Activated T-cell treated with anti-CD3 and anti-CD28 coated beads, Interleukin-2, amount 50 U/mL, for 4 hours (primary cell): Measurements from ENCODE around the gene RPS21. TPM values are rescaled to one million over a fixed set of nuclear protein-coding genes. Genes with fewer than 3 reads are reported as not detected.

Experiments
- ATAC-seq, 2 donors: fragments of 200-7000 bp; cut with Tn5 transposase; one replicate each; pipeline ENCODE4 v1.10.0; 2021
- DNase-seq: peaks from one replicate; pipeline ENCODE4 v3.0.0-alpha.2; 2020
- H3K27me3 Mint-ChIP-seq: one replicate; pipeline ENCODE4 v1.8.0; 2021; ENCODE audit warnings: low read depth, mixed read lengths
- H3K36me3 Mint-ChIP-seq: one replicate; pipeline ENCODE4 v1.8.0; 2022; ENCODE audit warnings: mixed read lengths; ENCODE audit not compliant: insufficient read depth
- H3K4me1 Mint-ChIP-seq: one replicate; pipeline ENCODE4 v1.8.0; 2021; ENCODE audit warnings: low read depth, mixed read lengths
- H3K4me3 Mint-ChIP-seq: one replicate; pipeline ENCODE4 v1.8.0; 2021; ENCODE audit warnings: mild to moderate bottlenecking, moderate library complexity, mixed read lengths
- H3K9me3 Mint-ChIP-seq: one replicate; pipeline ENCODE4 v1.8.0; 2021; ENCODE audit warnings: mixed read lengths
- total RNA-seq, 3 donors: library from RNA; stranded (reverse); gene quantifications; one replicate each; pipeline ENCODE4 v1.2.1, GENCODE V29; 2021

RPS21 gene
- total RNA-seq, 3 donors from 2014 or later: 2,653 to 2,730 (median 2,725) TPM

DNA sequence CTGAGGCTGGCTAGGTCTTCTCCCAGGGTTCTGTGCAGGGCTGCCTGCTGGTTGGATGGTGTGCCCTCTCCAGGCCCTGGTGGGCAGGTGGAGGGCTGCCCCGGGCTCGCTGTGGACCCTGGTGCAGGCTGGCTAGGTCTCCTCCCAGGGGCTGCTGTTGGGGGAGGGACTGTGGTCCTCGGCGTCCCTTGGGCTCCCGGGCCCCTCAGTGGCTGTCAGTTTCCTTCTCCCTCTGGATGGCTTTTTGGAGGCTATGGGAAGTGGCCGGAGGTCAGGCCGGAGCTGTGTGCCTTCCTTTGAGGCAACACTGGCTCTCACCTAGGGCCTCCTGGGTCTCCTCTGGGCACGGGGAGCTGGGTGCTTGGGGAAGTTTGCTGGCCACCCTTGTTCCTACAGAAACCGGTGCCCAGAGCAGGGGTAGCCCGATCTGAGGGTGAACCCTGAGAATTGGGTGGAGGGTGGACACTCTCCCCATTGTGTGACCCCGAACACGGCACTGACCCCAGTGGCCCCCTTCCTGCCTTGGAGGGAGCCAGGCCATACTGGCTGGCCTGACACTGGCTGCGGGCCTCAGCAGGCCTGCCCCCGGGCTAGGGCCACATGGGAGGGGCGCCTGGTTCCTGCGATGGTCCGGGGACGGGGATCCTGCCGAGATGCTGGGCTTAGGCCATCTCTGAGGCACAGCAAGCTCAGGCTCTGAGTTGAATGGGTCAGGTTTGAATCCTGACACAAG lies 24.0 kb downstream of the RPS21 start:
- DNase-seq (no peak), ATAC-seq (no peak)
- Mint-ChIP-seq H3K4me1 (peaks cover 13% of the 10 kb centered on the region), H3K9me3 (no peaks in the 10 kb centered on the region), H3K27me3 (no peaks in the 10 kb centered on the region), H3K4me3 (no peak overlapping the region), H3K36me3 (no peaks in the 10 kb centered on the region)

DNA sequence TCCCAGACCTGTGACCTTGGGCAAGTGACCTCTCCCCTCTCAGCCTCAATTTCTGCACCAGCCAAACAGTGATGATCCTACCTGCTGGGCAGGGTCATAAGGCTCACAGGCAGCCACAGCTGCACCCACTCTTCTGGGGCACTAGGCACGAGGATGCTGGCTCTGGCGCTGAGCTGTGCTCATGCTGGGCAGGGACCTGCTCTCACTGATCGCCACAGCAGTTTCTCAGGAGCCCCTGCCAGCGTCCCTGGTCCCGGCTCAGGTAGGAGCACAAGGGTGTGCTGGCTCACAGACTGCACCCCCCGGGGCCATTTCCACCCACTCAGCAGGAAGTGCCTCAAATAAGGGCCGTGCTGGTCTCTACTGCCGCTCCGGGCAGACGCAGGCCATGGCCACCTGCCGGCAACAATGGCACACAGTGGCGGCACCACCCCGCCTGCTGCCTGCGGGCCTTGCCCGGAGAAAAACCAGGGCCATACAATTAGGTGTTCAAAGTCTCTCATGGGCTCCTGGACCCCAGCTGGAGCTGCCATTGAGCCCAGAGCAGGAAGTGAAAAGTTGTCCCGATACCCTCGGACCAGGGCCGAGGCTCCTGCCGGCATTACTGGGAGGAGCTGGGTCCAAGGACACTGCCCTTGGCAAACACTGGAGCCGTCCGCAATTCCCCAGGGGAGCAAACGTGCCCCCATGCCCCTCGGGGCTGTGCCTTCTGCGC lies 24.7 kb downstream of the RPS21 start:
- Mint-ChIP-seq H3K9me3 (no peaks in the 10 kb centered on the region), H3K4me1 (peaks cover 9% of the 10 kb centered on the region), H3K36me3 (no peaks in the 10 kb centered on the region), H3K27me3 (no peaks in the 10 kb centered on the region), H3K4me3 (no peak overlapping the region)
- no peak for DNase-seq
- no peak for ATAC-seq

DNA sequence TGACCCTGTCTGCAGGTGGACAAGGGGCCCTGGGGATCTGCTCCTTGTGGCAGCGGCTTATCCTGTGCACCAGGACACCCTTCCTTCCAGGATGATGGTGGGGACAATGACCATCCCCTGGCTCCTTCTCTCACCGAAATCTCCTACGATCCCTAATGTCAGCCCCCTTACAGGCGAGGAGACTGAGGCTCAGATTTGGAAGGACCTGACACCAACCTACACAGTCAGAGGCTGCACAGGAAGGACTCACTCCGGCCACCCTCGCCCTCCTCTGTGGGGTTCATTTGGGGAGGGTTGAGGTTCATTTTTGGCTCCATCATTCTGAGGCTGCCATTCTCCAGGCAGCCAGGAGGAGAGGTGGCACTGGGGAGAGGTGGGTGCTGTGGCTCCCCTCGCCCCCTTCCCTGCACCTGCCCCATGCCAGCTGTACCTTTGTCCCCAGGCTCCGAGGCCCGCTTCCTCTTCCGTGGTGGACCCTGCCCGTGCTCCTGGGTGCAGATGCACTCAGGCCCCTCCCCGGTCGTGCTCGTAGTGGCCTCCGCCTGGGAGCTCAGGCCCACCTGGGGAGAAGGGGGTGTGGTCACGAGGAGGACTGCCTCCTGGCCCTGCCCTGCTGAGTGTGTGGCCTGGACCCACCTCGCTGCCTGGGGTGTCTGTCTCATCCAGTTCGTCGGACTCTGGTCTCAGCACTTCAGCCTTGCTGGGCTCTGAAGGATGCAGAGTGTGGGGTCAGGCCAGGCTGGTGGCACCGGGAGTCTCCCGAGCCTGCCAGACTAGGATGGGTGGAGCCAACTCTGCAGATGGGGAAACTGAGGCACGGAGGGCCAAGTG lies 25.5 kb downstream of the RPS21 start:
- no peak for ATAC-seq
- Mint-ChIP-seq H3K4me1 (peaks cover 9% of the 10 kb centered on the region), H3K27me3 (no peaks in the 10 kb centered on the region), H3K4me3 (no peak overlapping the region), H3K9me3 (no peaks in the 10 kb centered on the region), H3K36me3 (no peaks in the 10 kb centered on the region)
- DNase-seq: no peak

DNA sequence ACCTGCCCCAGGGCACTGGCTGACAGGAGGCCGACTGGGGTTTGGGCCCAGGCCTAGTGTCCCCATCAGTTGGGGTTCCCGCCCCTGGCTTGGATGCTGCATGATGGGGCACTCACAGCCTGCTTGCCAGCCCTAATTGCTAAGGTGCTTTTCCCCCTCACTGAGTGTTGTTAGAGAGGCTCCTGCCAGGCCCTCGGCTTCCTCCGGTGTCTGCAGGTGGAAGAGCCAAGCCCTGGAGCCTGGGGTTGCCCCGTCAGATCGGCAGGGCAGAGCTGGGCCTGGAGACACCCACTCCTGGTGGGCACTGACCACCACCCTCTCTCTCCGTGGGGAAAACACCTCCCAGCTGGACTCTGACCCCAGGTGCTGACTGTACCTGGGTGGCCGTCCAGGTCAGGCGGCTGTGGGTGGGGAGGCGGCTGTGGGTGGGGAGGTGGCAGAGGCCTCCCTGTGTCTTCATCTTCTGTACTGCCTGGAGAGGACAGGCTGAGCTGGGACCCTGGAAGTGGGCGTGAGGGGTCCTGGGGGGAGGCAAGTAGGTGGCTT lies 26.2 kb downstream of the RPS21 start:
- no peaks in the 10 kb centered on the region for H3K36me3 Mint-ChIP-seq
- H3K4me3 Mint-ChIP-seq: no peak overlapping the region
- peaks cover 9% of the 10 kb centered on the region for H3K4me1 Mint-ChIP-seq
- DNase-seq (no peak), ATAC-seq (no peak)
- H3K27me3 Mint-ChIP-seq: no peaks in the 10 kb centered on the region
- no peaks in the 10 kb centered on the region for H3K9me3 Mint-ChIP-seq

DNA sequence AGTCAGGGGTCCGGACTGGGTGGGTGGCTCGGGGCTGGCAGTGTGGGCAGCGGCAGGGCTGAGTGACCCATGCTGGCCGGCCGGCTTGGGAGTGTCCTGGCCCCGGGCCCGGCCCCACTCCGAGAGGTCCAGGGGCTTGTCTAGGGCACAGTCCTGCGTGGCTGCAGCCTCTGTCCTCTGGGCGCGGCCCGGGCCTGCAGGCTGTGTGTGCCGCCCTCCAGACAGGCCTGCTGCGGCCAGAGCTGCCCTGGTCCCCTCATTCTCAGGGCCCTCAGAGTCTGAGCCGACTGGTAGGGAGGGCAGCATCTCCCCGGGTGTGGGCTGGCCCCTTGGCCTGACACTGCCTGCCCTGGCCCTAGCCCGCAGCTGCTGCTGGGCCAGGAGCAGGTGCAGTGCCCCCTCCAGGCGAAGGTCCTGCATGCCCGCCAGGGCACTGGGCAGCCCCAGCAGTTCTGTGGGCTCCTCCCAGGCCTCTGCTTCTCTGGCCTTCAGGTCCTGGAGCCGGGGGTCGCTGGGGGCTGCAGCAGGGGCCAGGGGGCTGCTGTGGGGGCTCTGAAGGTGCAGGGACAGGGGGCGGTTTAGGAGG lies 27.1 kb downstream of the RPS21 start:
- Mint-ChIP-seq H3K36me3 (no peaks in the 10 kb centered on the region), H3K4me1 (peaks cover 9% of the 10 kb centered on the region)

DNA sequence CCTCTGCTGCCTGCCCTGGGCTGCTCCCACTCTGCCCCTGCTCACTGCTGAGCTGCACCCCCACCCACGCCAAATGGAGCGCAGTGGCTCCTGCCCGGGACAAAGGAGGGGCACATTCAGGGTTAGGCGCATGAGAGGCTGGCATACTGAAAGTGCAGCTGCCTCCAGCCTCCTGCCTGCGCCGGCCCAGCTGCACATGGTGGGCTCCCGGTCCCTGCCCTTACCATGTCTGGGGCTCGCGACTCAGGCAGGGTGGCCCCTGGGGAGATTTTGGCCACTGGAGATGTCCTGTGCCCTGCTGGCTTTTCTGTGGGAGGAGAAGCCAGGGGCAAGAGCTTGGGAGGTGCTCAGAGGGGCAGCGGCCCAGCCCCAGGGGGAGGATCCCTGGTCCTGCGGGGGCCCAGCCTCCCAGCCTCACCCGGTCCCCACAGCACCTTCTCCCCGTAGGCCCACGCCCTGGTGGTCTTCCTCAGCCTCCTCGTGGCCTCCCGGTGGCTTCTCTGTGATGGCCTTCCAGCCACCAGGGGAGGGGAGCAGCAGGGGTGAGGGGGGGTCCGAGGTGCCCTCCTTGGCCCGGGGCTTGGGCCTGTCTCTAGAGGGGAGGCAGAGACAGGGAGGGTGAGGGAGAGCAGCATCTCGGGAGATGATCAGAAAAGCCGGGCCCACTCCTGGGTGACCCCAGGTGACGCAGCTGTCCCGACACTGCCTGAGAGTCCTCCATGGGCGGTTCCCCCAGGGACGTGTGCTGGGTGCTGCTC lies 28.6 kb downstream of the RPS21 start:
- DNase-seq: no peak
- Mint-ChIP-seq H3K9me3 (no peaks in the 10 kb centered on the region), H3K4me3 (no peak overlapping the region), H3K4me1 (no peaks in the 10 kb centered on the region), H3K27me3 (no peaks in the 10 kb centered on the region), H3K36me3 (no peaks in the 10 kb centered on the region)
- no peak for ATAC-seq

More for the DNA sequence above, 27.1 kb downstream of the RPS21 start:
- no peaks in the 10 kb centered on the region for H3K27me3 Mint-ChIP-seq
- no peaks in the 10 kb centered on the region for H3K9me3 Mint-ChIP-seq
- no peak for ATAC-seq
- DNase-seq: no peak
- no peak overlapping the region for H3K4me3 Mint-ChIP-seq

DNA sequence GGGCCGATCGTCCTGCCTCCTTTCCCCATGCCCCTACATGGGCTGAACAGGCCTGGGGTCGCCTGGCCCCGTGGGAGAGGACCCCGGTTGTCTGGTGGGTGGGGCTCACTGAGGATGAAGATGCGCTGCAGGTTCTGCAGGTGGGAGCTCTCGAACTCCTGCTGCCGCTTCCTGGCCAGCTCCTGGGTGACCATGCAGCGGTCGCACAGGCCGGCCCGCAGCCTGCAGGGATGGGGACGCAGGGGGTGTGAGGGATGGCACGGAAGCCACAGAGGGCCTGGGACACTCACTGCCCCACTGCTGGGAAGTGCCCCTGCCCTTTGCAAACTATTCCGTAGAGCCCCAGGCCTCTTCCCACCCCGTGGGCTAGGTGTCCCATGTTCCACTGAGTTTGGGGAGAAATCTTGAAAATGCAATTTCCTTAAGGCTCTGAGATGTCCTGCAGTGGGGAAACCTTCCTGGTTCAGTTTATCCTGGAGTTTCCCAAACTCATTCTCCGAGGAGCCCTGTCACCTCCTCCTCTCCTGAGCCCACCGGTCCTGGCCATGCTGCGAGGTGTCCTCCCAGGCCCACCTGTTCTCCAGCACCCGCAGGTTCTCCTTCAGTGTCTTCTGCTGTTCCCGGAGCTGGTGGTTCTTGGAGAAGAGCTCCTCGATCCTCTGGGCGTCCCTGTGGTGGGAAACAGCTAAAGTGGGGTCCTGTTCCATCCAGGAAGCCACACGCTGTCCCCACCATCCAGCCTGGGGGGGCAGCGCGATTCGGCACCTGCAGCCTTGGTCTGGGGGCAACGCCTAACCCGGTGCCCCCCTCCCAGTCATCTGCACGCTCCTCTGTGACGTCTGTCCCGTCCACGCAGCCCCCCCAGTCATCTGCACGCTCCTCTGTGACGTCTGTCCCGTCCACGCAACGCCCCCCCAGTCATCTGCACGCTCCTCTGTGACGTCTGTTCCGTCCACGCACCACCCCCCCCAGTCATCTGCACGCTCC lies 30.0 kb downstream of the RPS21 start:
- ATAC-seq: no peak
- no peaks in the 10 kb centered on the region for H3K27me3 Mint-ChIP-seq
- H3K4me1 Mint-ChIP-seq: no peaks in the 10 kb centered on the region

DNA sequence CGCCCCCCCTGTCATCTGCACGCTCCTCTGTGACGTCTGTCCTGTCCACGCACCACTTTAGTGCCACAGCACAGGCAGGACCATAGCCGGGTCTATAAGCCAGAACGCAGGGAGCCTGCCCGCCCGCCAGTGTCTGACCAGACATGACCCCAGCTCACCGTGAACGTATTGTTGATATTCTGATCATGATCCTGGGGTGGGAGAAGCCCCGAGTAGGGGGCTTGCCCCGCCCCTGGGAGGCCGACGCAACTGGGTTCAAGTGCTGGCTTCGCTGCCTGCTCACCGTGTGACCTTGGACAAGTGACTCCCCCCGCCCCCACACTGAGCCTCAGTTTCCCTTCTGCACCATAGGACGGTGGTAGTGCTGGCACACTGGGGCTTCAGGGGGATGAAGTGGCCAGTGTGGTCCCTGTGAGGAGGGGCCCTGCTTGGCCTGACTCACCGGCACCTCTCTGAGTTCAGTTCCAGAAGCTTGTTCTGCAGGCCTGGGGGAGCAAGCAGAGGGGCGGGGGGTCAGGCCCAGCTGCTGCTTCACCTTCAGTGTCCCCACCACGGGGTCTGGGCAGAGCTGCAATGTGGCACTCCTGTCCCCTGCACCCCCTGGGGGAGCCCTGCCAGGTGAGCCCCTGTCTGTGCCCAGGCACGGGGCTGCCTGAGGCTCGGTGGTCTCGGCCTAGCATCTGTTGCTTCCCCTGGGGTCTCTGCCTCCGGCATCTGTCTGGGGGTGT lies 31.2 kb downstream of the RPS21 start:
- H3K9me3 Mint-ChIP-seq: no peaks in the 10 kb centered on the region
- ATAC-seq (no peak), DNase-seq (no peak)
- no peak overlapping the region for H3K4me3 Mint-ChIP-seq
- H3K27me3 Mint-ChIP-seq: no peaks in the 10 kb centered on the region
- no peaks in the 10 kb centered on the region for H3K4me1 Mint-ChIP-seq
- no peaks in the 10 kb centered on the region for H3K36me3 Mint-ChIP-seq

More for the DNA sequence above, 30.0 kb downstream of the RPS21 start:
- no peaks in the 10 kb centered on the region for H3K9me3 Mint-ChIP-seq
- H3K36me3 Mint-ChIP-seq: no peaks in the 10 kb centered on the region
- H3K4me3 Mint-ChIP-seq: no peak overlapping the region
- DNase-seq: no peak

DNA sequence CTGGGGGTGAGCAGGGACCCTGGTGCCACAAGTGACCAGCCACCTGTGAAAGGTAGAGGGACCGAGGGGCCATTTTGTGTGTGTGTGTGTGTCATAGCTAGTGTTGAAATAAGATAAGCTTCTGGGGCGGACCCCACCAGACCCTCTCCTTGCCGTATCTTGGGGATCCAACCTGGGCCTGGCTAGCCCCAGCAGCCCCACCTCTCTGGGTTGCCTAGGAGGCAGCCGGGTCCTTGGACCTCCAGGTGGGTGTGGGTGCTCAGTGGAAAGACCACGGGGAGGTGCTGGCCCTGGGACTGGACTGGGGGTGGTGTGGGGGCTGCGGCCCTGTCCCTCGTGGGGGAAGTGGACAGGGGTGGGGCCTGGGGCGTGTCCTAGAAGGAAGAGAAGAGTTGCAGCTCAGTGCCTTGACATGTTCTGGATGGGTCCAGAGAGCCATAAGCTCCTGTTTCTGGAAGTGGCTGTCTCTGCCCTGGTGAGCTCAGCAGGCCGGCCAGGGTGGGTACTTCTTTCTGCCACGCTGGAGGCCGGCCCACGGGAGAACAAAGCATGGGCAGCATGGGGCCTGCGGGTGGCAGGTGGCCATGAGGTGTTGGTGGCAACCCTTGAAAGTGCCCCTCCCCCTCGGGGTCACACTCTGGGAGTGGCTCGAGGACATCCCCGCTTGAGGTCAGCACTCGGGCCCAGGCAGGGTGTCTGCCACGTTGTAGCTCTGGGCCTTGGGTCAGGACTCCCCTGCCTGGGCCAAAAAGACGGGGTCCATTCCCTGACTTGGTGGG lies 32.0 kb downstream of the RPS21 start:
- no peak for ATAC-seq
- no peaks in the 10 kb centered on the region for H3K9me3 Mint-ChIP-seq
- no peaks in the 10 kb centered on the region for H3K36me3 Mint-ChIP-seq

DNA sequence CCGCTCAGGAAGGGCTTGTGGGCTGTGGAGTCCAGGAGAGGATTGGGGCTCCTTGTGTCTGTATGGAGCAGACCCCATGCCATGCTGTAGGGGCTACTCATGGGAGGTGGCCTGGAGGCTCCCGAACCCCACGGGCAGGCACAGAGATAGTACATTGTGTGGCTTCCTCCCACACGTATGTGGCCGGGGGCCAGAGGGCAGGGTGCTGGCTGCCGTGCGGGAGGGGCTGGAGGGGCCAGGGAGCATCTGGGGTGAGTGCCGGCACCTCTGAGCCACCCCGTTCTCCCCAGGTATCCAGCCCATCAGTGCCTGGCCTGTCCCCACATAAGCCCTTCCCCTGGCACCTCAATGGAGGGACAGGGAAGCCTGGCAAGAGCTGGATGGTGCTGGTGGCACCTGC lies 32.9 kb downstream of the RPS21 start:
- DNase-seq: no peak
- Mint-ChIP-seq H3K4me3 (no peak overlapping the region), H3K9me3 (no peaks in the 10 kb centered on the region), H3K27me3 (peaks cover 7% of the 10 kb centered on the region), H3K4me1 (no peaks in the 10 kb centered on the region), H3K36me3 (no peaks in the 10 kb centered on the region)
- ATAC-seq: no peak

More for the DNA sequence above, 32.0 kb downstream of the RPS21 start:
- H3K27me3 Mint-ChIP-seq: peaks cover 2% of the 10 kb centered on the region
- no peaks in the 10 kb centered on the region for H3K4me1 Mint-ChIP-seq
- no peak for DNase-seq
- H3K4me3 Mint-ChIP-seq: no peak overlapping the region

DNA sequence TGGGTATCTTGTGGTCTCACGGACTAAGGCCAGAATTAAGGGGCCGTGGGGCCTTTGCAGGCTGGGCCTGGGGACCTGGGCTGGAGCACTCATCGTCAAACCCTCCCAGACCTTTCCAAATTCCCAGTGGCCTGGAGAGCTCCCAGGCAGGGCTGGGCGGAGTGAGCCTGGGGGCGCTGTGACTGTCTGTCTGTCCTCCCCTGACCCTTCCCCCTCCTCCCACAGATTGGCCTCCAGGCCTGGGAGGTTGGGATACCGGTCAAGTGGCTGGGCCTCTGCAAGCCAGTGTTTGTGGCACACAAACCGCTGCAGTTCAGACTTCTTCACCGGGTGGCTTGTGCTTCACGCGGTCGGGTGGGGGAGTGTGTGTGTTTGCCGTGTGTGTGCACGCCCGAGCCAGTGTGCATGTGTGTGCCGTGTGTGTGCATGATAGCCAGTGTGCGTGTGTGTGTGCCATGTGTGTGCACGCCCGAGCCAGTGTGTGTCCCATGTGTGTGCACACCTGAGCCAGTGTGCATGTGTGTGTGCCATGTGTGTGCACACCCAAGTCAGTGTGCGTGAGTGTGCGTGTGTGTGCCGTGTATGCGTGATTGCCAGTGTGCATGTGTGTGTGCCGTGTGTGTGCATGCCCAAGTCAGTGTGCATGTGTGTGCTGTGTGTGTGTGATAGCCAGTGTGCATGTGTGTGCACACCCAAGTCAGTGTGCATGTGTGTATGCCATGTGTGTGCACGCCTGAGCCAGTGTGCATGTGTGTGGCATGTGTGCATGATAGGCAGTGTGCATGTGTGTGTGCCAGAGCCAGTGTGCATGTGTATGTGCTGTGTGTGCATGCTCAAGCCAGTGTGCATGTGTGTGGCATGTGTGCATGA lies 34.2 kb downstream of the RPS21 start:
- Mint-ChIP-seq H3K36me3 (no peaks in the 10 kb centered on the region), H3K9me3 (no peaks in the 10 kb centered on the region), H3K27me3 (peaks cover 11% of the 10 kb centered on the region), H3K4me3 (no peak overlapping the region), H3K4me1 (no peaks in the 10 kb centered on the region)
- ATAC-seq (no peak), DNase-seq (no peak)
